ENCODE measurements around the gene QRICH2.

The QRICH2 gene

DNA sequence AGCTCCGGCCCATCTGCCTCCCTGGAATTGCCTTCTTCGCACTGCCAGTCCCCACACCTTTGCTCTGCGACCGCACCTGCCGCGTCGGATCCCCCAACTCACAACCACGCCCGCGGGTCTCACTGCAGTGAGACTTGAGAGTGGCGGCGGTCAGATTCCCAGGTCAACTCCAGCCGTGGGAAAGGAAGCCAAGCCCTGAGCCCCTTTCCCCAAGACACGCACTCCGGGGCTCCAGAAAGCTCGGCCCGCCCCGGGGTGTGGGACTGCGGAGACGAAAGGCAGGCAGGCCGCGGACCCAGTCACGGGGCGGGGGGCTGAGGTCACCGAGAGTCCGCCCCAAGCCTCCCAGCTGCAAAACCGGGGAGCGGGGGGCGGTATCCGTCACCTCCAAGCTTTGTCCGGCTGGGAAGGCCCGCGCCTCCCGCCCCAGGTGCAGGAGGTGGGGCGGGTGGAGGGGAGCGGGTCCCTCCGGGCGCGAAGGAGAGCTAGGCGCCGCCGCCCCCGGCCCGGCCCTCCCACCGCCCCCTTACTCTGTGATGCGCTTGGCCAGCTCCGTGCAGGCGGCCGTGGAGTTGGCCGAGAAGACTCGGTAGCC is 45.0 kb upstream of the QRICH2 start:
- TF ChIP-seq, protein P1, sequence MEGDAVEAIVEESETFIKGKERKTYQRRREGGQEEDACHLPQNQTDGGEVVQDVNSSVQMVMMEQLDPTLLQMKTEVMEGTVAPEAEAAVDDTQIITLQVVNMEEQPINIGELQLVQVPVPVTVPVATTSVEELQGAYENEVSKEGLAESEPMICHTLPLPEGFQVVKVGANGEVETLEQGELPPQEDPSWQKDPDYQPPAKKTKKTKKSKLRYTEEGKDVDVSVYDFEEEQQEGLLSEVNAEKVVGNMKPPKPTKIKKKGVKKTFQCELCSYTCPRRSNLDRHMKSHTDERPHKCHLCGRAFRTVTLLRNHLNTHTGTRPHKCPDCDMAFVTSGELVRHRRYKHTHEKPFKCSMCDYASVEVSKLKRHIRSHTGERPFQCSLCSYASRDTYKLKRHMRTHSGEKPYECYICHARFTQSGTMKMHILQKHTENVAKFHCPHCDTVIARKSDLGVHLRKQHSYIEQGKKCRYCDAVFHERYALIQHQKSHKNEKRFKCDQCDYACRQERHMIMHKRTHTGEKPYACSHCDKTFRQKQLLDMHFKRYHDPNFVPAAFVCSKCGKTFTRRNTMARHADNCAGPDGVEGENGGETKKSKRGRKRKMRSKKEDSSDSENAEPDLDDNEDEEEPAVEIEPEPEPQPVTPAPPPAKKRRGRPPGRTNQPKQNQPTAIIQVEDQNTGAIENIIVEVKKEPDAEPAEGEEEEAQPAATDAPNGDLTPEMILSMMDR (IDR thresholded peaks at IDR 0.05): no peak

DNA sequence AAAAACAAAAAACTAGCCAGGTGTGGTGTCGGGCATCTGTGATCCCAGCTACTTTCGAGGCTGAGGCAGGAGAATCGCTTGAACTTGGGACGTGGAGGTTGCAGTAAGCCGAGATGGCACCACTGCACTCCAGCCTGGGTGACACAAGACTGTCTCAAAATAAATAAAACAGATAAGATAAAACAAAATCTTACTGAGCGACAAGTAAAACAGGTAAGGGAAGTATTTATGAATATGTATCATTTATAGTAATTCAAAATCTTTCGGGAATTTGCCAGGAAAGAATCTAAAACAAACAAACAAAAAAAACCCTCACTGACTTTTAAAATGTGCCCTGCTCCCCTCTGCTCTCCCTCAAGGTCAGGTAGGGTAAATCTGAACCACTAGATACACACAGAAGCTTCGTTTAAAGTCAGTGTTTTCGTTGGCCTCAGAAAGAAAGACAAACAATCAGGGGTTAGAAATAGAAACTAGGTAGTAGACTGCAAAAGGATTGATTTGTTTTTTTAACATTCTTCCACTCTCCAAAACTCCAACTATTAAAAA is 43.5 kb upstream of the QRICH2 start:
- TF ChIP-seq, protein P1 (IDR thresholded peaks at IDR 0.05): no peak

DNA sequence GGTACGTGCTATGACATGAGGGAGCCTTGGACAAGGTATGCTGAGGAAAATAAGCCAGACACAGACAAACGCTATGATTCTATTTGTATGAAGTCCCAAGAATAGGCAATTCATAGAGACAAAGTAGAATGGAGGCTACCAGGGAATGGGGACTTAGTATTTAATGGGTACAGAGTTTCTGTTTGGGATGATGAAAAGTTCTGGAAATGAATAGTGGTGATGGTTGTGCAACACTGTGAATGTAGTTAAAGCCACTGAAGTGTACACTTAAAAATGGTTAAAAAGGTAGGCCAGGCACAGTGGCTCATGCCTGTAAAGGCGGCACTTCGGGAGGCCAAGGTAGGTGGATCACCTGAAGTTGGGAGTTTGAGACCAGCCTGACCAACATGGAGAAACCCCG is 42.4 kb upstream of the QRICH2 start:
- TF ChIP-seq, protein P1 (IDR thresholded peaks at IDR 0.05): no peak

DNA sequence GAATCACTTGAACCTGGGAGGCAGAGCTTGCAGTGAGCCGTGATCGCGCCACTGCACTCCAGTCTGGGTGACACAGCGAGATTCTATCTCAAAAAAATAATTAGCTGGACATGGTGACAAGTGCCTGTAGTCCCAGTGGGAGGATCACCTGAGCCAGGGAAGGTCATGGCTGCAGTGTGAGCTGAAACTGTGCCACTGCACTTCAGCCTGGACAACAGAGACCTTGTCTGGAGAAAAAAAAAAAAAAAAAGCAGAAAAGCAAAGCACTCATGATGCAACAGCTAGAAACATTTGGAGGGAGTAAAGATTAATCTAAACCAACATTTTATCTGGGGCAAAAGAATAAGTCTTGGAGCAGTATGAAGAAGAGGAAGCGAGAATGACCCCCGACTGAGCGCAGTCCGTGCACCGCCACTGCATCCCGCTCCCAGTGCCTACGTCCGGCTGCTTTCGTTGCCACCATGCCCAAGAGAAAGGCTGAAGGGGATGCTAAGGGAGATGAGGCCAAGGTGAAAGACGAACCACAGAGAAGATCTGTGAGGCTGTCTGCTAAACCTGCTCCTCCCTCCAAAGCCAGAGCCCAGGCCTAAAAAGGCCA is 37.4 kb upstream of the QRICH2 start:
- TF ChIP-seq, protein P1 (IDR thresholded peaks at IDR 0.05): no peak

DNA sequence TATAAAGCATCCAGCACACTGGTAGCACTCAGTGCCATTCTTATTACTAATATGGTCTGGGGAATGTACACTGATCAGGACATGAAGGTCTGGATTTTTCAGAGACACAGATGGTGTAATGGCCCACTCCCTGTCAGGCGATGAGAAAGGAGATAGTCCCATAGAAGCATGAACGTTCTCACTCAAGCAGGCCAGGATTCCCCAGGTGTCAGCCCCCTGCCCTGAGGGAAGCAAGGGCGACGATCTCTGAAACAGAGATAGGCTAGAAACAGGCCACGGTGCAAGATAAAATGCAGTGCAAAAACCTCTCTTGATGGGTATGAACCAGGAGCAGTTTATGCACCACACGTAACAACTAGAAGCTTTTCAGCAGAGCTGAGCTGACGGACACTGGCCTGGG is 35.0 kb upstream of the QRICH2 start:
- TF ChIP-seq, protein P1 (IDR thresholded peaks at IDR 0.05): no peak

DNA sequence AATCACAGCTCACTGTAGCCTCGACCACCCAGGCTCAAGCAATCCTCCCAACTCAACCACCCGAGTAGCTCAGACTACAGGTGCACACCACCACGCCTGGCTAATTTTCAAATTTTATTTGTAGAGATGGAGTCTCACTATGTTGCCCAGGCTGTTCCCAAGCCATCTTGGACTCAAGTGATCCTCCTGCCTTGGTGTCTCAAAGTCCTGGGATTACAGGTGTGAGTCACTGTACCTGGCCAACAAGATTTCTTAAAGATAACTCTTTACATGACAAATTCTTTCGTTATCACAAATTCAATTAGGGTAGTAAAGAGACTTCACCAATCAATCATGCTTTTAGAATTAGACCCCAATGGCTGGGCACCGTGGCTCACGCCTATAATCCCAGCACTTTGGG is 33.2 kb upstream of the QRICH2 start:
- TF ChIP-seq, protein P1 (IDR thresholded peaks at IDR 0.05): no peak

DNA sequence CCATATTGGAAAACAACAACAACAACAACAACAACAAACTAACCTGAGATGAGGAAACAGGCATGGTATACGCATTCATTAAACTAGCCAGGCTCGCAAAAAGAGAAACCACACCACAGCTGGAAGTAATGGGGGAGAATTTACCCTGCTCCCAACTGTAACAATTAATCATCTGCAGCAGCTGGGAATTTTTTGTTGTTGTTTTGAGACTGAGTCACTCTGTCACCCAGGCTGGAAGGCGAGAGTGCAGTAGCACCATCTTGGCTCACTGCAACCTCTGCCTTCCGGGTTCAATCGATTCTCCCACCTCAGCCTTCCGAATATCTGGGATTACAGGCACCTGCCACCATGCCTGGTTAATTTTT is 29.3 kb upstream of the QRICH2 start:
- TF ChIP-seq, protein P1 (IDR thresholded peaks at IDR 0.05): no peak

Data from LNCAP (cell line).